HG03460 (cell line): ENCODE results near the gene TNFRSF8.

Experiments used
- ATAC-seq: cut with Tn5 transposase; IDR thresholded peaks from one replicate; pipeline ENCODE4 v1.9.1; 2021; ENCODE audit not compliant: unreplicated experiment

Gene TNFRSF8

GRCh38 chr1:12113433-12114339, 50.6 kb downstream of the TNFRSF8 start:
- ATAC-seq: no peak

DNA sequence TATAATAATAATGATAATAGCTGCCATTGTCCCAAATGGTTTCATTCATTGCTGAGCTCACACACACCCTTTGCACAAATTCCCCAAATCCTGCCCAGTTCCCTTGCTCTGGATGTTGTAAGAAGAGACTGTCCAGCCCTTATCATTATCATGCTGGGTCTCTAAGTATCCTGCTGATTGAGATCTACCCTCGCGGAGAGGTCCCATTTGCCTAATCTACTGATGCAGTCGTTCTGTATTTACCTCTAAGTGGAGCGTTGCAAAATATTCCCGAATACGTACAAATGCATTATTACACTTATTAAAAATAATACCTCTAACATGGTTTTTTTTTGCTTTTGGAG, 51.2 kb downstream of the TNFRSF8 start:
- no peak for ATAC-seq

GRCh38 chr1:12114916-12115315, 51.8 kb downstream of the TNFRSF8 start:
- ATAC-seq: no peak

GRCh38 chr1:12121212-12122003, 58.3 kb downstream of the TNFRSF8 start:
- no peak for ATAC-seq

GRCh38 chr1:12123172-12123571, 60.1 kb downstream of the TNFRSF8 start:
- ATAC-seq: no peak

DNA sequence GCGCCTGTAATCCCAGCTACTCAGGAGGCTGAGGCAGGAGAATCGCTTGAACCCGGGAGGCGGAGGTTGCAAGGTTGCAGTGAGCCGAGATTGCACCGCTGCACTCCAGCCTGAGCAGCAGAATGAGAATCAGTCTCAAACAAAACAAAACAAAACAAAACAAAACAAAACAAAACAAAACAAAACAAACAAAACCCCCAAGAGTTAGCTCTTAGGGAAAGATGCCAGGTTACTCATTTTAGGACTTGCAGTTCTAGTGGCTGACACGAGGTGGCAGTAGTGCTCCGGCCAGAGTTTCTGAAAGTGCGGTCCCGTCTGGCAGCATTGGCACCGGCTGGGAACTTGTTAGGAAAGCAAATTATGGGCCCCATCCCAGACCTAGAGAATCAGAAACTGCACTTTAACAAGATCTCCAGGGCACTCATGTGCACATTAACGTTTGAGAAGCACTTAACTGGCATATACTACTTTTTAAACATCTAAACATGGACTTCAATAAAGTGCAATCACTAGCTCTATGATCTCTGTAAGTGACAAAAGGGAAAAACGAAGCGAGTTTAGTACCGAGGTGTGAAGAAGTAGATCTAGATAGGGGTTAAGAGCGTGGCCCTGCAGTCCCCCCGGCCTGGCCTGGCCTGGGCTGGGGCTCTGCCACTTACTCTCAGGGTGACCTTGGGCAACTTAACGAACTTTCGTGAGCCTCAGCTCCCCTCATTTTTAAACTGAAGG, 61.8 kb downstream of the TNFRSF8 start:
- ATAC-seq: no peak

DNA sequence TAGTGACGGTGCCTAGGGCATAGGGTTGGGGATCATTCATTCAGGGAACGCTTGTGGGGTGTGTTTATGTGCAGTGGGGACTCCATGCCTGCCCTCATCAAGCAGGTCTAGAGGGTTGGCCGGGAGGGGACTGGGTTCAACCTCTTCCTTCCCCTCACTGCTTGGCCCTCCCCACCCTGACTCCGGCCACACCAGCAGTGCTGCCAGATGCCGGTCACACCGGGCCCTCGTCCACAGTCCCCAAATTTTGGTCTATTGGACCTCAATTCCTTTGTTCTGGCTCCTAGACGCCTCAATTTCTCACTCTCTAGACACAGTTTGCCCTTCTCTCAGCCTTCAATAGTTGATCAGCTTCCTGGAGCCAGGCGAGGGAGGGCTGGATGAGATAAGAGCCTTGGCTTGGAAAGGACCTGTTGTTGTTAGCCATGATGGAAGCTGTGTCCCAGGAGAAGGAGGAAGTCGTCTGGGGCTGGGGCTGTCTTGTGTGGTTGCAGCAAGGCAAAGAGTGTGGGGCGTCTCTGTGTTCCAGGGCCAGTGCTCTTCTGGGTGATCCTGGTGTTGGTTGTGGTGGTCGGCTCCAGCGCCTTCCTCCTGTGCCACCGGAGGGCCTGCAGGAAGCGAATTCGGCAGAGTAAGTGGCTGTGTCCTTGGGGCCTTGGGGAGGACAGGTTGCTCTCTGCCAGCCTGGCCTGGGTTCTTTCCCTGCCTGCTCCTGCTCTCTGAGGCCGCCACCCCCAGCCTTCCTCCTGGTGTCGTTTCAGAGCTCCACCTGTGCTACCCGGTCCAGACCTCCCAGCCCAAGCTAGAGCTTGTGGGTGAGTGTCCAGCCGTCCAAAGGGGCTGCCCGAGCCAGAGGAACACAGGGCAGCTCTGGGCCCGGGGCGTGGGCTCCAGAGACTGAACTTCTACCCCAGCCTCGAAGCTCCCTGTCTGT, 62.6 kb downstream of the TNFRSF8 start:
- no peak for ATAC-seq

GRCh38 chr1:12126781-12127180, 63.7 kb downstream of the TNFRSF8 start:
- ATAC-seq: no peak

- ATAC-seq: no peak
Observed at GRCh38 chr1:12127206-12127810, 64.2 kb downstream of the TNFRSF8 start.

DNA sequence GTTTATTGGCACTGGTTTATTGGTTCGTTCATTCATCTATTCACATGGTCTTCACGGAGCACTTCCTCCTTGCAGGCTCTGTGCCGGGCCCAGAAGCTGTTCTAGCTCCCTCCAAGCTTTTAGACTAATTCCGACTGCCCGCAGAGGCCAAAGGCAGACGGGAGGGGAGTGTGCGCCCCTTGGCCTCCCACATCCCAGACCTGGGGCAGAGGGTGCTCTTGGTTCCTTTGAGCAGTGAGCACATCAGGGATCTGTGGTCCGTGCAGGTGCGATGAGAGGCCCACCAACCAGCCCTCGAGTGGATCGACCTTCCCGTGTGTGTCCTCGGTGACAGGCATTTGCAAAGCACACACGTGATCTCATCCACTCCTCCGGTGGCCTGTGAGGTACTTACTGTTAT, 65.0 kb downstream of the TNFRSF8 start:
- no peak for ATAC-seq

DNA sequence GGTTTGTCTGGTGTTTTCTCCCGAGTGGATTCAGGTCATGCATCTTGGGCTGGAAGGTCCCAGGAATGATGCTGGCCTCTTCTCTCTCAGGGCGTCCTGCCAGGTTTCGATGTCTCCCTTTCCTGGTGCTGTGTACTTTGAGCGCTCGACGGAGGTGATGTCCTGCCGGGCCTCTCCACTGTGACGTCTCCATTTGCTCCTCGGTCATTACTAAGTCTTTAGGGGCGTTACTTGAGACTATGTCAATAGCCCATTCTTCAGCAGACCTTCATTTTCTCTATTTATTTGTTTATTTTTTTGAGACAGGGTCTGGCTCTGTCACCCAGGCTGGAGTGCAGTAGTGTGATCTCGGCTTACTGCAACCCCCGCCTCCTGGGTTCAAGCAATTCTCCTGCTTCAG, 66.5 kb downstream of the TNFRSF8 start:
- no peak for ATAC-seq

GRCh38 chr1:12130466-12131130, 67.5 kb downstream of the TNFRSF8 start:
- ATAC-seq: no peak

DNA sequence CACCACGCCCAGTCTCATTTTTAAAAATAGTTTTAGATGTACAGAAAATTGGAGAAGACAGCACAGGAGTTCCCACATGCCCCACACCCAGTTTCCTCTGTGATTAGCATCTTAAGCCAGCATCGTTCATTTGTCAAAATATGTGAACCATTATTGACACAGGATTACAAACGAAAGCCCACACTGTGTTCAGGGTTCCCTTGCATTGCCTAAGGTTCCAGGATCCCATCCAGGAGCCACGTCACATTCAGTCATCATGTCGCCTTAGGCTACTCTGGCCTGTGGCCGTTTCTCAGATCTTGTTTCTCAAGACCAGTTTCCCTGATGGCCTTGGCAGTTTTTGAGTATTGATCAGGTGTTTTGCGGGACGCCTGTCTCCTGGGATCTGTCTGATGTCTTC, 69.0 kb downstream of the TNFRSF8 start:
- no peak for ATAC-seq

GRCh38 chr1:12134716-12135115, 71.6 kb downstream of the TNFRSF8 start:
- ATAC-seq: no peak

GRCh38 chr1:12135612-12136011, 72.5 kb downstream of the TNFRSF8 start:
- ATAC-seq: no peak

DNA sequence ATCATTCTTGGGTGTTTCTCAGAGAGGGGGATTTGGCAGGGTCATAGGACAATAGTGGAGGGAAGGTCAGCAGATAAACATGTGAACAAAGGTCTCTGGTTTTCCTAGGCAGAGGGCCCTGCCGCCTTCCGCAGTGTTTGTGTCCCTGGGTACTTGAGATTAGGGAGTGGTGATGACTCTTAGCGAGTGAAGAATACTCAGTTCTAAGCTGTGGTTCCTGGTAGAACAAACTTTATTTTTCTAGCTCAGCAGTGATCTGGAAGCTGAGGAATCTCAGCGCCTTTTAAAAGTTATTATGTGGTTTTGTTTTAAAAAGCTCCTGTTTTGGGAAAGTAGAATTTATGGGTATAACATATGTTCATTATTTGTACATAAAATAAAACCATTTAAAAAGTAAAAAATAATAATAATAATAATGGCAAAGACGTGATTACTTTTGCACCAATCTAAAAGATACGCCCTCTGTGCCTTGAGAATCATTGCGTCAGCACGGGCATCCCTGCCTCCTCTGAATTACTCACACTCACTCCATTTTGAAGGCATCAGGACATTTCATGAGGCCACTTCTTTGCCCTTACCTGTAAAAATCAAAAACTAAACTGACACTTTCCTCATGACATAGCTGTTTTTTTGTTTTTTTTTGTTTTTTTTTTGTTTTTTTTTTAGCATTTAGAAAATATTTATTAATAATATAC, 74.0 kb downstream of the TNFRSF8 start:
- no peak for ATAC-seq

DNA sequence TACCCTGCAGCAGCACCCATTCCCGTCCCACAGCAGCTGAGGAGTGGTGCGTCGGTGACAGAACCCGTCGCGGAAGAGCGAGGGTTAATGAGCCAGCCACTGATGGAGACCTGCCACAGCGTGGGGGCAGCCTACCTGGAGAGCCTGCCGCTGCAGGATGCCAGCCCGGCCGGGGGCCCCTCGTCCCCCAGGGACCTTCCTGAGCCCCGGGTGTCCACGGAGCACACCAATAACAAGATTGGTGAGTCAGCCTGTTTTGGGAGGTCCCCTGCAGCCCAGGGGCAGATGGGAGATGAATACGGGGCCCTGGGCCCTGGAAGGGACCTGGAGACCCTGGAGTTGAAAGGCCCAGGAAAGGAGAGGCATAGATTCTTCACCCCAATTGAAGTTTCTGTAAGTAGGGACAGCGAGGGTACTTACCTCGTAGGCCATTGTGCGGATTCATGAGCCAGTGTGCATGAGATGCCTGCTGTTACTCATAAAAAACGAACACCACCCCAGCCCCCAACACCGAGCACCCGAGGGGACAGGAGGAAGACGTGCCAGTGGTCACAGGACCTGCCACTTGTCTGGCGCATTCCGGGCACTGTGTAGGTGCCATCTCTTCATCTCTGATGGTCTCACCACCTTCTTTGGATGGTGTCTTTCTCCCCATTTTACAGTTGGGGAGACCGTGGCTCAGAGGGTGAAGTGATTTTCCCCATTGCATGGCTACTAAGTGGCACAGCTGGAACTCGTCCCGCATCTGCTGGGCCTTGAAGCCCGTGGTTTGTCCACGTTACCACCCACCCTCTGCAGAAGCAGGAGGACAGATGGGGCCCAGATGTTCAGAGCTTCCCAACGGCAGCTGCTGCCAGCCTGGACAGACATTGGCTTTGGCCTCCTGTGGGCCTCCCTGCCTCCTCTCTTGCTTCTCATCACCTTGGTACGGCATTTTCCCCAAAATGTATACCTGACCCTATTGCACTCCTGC, 75.4 kb downstream of the TNFRSF8 start:
- ATAC-seq: no peak

DNA sequence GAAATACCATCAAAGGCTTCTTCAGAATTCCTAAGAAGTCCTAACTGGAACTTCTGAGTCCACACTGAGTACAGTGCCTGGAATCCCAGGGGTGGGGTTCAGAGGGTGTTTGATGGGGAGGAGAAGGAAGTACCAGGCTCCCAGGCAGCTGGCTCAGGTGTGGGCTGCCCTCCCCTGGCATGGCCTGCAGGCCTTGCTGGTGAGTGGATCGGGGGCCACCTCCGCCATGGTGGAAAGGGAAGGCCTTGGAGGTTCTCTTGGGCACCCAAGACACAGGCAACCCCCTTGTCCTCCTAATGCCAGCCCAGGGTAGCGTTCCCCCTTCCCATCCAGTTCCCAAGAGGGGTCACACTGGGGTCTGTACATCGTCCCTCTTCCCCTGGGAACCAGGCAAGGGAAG, 76.9 kb downstream of the TNFRSF8 start:
- no peak for ATAC-seq
